Measurements from ENCODE around the gene EHF.
"Not testable (repeated sequence)": the region's sequence is repeated elsewhere in the genome, so short reads cannot be mapped to it uniquely, and the experiment has no call there.

EHF gene

DNA sequence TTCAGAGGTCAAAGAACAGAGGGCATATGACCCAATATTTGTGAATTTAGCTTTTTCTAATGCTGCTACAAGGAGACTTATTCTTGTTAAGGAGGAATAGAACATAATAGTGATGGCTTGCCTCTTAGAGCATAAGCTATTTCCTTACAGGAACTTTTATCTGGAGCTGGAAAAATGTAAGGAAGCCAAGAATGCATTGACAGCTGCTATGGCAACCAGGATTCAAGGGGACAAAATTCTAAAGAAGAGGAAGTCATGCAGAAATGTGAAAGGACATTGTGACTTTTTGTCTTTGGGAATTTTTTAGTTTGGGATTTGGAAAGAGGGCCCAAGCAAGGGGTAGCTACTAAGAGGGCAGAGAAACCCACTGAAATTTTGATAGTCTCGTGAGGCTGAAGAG is 51.1 kb downstream of the EHF start:
- no peak for DNase-seq

DNA sequence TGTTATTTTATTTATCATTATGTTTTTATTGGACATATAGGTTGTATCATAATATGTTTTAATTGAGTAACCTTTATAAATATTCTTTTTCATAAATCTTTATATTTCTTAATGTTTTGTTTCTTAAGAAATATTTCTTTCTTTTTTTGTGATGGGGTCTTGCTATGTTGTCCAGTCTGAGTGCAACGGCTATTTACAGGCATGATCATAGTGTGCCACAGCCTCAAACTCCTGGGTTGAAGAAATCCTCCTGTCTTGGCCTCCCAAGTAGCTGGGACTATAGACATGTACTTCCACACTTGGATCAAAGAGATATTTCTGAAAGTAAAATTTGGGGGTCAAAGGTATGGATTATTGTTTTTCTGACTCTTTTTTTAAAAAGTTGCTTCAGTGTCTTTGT is 53.1 kb downstream of the EHF start:
- no peak for DNase-seq

DNA sequence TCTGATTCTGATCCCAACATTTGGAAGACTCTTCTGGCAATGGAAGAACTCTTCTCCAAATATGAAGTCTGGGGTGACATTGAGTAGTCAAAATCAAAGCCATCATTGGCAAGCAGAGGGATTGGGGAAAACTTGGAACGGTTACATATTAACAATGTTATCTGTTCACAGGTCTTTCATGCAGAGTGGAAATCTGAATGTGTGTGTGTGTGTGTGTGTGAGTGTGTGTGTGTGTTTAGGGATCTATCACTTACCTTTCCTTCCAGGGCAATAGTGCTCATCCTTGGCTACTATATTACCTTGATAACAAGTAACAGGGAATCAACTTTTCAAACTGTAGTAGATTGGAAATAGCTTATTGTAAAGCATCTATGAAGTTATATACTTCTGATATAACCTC is 55.3 kb downstream of the EHF start:
- DNase-seq: no peak

DNA sequence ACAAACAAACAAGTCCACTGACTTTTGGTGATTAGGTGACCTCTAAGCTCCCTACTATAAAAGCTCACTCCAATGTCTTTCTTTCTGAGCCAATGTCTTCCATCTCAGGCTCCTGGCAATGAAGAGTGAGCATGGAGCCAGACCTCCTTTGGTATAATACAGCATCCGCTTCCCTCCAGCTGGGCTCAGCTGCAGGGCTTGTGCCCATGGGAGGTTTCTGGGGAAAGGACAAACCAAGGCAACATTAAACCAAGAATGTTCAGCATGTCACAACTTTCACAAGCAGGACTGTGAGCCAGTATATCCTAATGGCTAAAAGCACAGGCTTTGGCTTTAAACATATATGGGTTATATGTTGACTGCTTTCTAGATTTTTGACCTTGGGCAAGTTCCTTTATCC is 58.8 kb downstream of the EHF start:
- no peak for DNase-seq

DNA sequence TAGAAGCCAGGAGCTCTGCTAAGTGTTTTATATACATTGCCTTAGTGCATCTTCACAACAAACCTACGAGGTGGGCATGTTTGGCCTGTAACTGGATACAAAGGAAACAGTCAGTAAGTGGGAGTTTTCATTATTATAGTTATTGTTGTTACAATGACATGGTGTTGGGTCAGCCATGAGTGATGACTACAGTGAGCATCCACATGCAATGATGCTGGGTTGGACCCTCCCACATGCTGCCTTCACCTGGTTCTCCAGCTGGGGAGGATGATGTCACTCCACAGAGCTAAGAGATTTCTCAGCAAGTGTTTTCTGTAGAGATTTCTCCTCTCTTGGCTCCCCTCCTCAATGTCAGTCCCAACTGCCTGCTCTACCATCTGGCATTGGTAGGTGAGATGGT is 59.3 kb downstream of the EHF start:
- no peak for DNase-seq

DNA sequence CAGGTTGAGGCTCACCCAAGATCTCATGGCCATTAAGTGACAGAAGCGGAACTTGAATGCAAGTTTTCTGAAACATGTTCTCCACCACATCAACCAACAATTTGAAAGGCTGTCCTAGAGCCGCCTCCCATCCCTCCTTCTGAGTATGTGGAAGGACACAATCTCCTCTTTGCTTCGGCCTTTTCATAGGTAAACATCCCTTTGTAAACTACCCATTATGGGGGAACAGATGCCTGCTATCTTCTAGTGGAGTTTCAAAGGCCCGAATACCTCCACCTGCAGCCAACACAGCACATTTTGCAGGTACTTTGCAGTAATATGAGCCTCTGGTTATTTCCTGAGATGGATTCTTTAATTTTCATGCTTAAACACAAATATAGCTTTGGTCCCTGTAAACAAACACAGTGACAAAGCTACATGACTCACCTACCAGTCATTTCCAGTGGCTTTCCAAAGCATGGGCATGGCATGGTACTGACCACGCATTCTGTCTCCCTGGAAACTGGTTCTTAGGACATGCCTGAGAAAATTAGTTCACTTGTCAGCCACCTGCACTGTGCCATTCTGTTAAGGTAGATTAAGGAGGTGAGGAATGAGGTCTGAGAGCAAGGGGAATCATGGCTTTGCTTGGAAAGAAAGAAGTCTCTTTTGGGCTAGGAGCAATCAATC is 60.2 kb downstream of the EHF start:
- no peak for DNase-seq

DNA sequence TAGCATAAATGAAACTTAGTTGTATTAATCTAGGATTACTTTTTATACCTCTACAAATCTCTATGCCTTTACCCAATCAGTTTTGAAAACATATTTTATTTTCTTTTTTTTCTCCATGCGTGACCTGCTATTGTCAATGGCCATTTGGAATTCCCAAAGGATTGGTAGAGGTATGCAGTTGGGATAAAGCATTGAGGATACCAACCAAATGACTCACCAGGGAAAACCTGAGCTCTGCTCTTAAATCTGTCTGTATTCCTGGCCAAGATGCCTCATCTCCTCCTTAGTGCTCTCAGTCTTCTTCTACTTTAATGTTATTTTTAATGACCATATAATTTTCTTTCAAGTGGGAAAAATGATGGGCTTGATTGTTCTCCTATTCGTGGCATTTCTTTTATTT is 61.9 kb downstream of the EHF start:
- DNase-seq: no peak

DNA sequence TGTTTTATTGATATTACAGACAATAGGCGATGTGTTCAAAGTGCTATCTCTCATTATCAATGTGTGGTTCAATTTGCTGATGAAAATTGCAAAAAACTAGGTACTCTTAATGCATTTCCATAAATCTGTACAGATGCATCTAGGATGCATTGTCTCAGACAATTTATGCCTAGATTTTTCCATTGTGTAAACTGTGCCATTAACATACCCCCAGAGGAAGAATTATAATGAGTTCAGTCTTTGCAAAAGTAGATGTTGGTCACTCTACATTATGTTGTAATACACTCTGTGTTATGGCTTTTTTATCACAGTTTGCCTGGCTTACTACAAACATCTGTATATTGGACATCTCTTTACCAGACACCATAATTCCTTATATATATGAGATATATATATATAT is 62.5 kb downstream of the EHF start:
- no peak for DNase-seq

DNA sequence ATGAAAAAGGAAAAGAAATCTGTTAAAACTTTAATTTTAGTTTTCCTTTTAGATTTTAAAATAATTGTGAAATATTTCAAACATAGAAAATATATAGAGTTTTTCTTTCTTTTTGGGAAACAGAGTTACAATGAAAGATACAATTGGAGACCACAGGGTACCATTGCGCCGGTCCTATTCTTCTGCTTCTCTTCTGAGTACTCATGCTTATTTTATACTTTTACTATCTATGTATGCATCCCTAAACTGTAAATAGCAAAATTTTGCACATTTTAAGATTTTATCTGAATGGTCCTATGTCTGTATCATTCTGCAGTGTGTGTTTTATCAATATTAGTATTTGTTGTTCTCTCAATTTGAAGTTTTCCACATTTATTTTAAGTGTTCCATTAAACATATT is 65.0 kb downstream of the EHF start:
- no peak for DNase-seq

DNA sequence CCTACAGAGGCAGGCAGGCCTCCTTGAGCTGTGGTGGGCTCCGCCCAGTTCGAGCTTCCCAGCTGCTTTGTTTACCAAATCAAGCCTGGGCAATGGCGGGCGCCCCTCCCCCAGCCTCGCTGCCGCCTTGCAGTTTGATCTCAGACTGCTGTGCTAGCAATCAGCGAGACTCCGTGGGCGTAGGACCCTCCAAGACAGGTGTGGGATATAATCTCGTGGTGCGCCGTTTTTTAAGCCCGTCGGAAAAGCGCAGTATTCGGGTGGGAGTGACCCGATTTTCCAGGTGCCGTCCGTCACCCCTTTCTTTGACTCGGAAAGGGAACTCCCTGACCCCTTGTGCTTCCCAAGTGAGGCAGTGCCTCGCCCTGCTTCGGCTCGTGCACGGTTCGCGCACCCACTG is 71.4 kb downstream of the EHF start:
- not testable (repeated sequence) for DNase-seq

DNA sequence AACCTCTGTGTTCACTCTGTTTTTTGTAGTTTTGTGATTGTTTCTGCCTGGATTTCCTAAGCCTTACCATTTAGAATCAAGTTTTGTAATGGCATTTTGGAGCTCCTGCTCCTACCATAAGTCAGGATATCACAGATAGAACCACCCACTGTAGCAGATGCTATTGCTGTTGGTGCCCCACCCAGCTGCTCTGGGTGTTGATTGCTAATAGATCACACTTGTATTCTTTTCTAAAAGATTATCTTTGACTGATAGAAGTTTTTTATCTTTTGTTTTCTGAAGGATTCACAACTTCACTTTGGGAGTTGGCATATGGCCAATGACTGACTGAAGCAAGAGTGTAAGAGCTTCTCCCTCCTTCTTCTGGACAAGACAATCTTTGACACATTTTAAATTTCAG is 76.0 kb downstream of the EHF start:
- DNase-seq: no peak

DNA sequence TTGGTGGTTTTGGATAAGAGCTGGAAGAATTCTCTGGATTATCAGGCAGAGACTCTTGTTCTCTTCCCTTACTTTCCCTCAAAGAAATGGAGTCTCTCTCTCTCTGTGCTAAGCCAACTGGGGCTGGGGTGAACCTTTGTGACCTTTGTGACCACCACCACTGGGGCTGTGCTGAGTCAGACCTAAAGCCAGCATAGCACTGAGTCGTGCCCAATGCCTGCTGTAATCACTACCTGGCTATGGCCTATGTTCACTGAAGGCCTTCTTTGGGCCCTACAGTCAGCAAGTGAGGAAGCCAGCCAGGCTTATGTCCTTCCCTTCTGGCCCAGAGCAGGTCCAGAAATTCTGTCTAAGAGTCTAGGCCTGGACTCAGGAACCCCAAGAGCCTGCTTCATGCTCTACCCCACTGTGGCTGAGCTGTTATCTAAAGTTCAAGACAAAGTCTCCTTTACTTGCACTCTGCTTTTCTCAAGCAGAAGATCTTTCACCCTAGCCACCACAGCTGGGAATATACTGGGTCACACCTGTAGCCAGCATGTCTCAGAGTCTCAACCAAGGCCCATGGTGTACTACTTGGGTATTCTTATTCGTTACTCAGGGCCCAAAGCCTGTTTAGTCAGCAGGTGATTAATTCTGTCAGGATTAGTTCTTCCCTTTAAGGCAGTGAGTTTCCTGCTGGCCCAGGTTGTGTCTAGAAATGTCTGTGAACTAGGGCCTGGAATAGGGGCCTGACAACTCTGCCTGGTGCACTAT is 86.0 kb downstream of the EHF start:
- no peak for DNase-seq

DNA sequence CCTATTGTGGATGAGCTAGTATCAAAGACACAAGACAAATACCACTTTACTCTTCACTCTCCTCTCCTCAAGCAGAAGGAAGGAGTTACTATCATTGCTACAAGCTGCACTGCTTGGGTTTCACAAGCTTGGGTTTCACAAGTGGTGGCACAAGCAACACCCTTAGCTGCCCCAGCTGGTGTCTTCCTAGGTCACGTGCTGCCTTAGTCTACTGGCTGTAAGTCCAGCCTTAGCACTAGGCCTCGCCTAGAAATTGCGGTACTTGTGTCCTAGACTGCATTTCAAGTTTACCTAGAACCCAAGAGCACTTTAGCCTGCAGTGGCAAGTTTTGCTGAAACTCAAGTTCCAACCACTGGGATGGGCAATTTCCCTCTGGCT is 86.6 kb downstream of the EHF start:
- DNase-seq: no peak
